A673 (cell line): ENCODE data around the gene HAGH. TPM values are rescaled to one million over a fixed set of nuclear protein-coding genes. Genes with fewer than 3 reads are reported as not detected.

Experiments used
- BruUV-seq: library from RNA; stranded (reverse); fragments of 400-500 nt; replicated peaks from 2 replicates; lab custom pipeline; 2021; lab: Mats Ljungman, UMichigan
- CTCF ChIA-PET: fragments of 300-600 bp; sonication (Branson Sonifier 250); formaldehyde crosslinking; loops from one replicate; lab custom pipeline; 2022; ENCODE audit warnings: antibody characterized with exemption; lab: Charles Lee
- POLR2A ChIA-PET: fragments of 300-600 bp; sonication (Branson Sonifier 250); formaldehyde crosslinking; loops from one replicate; lab custom pipeline; 2022; ENCODE audit warnings: antibody characterized with exemption; ENCODE audit not compliant: low non-redundant PET; lab: Charles Lee
- DNase-seq: peaks from one replicate; pipeline ENCODE4 v3.0.0-alpha.2; 2015; ENCODE audit warnings: low spot score
- H3K27ac ChIP-seq: fragments of 200-600 bp; sonication (generic); 2 replicates; pipeline ENCODE4 v1.5.1; 2016; ENCODE audit warnings: mixed run types, low read depth, mild to moderate bottlenecking, mixed read lengths, antibody characterized with exemption, low read length; ENCODE audit not compliant: poor library complexity, severe bottlenecking
- H3K27me3 ChIP-seq: fragments of 200-600 bp; sonication (generic); replicated peaks from 2 replicates; pipeline ENCODE4 v1.6.1; 2017; ENCODE audit warnings: mixed run types, low read depth, mild to moderate bottlenecking, mixed read lengths, antibody characterized with exemption, low read length; ENCODE audit not compliant: insufficient read depth, poor library complexity
- H3K36me3 ChIP-seq: fragments of 200-600 bp; sonication (generic); 2 replicates; pipeline ENCODE4 v1.6.1; 2016; ENCODE audit warnings: mixed run types, mild to moderate bottlenecking, mixed read lengths, antibody characterized with exemption, low read length; ENCODE audit not compliant: insufficient read depth, poor library complexity, severe bottlenecking
- H3K4me1 ChIP-seq: fragments of 200-600 bp; sonication (generic); 2 replicates; pipeline ENCODE4 v1.6.1; 2017; ENCODE audit warnings: mixed run types, mild to moderate bottlenecking, mixed read lengths, antibody characterized with exemption, low read length; ENCODE audit not compliant: insufficient read depth, poor library complexity, severe bottlenecking
- H3K4me3 ChIP-seq: fragments of 200-600 bp; sonication (generic); 2 replicates; pipeline ENCODE4 v1.5.1; 2016; ENCODE audit warnings: low read depth, mixed run types, mild to moderate bottlenecking, mixed read lengths, low read length; ENCODE audit not compliant: poor library complexity, severe bottlenecking
- H3K9me3 ChIP-seq: fragments of 200-600 bp; sonication (generic); 2 replicates; pipeline ENCODE4 v1.6.1; 2016; ENCODE audit warnings: mixed run types, low read depth, mild to moderate bottlenecking, mixed read lengths, antibody characterized with exemption, low read length; ENCODE audit not compliant: poor library complexity, severe bottlenecking
- CTCF ChIP-seq: fragments of 300-800, 200-600 bp; sonication (generic); conservative IDR thresholded peaks from 2 replicates; pipeline ENCODE4 v1.5.1; 2017; ENCODE audit warnings: low read depth, mild to moderate bottlenecking, antibody characterized with exemption, low read length, moderate library complexity, mixed read lengths
- EZH2 ChIP-seq: fragments of 200-600 bp; sonication (generic); IDR thresholded peaks from 2 replicates; pipeline ENCODE4 v1.6.1; 2017; ENCODE audit warnings: borderline replicate concordance, low read depth, mild to moderate bottlenecking, mixed read lengths, antibody characterized with exemption, low read length; ENCODE audit not compliant: poor library complexity, severe bottlenecking
- intact Hi-C: fragments of 100-400 bp; cut with micrococcal nuclease; formaldehyde crosslinking; loops from one replicate; pipeline ENCODE4 v1.10.0; 2022; ENCODE audit not compliant: unreplicated experiment
- total RNA-seq: library from RNA; stranded (reverse); gene quantifications from 2 replicates; pipeline ENCODE4 v1.2.3, GENCODE V29; 2021

HAGH gene
- total RNA-seq, 1 experiment from 2014 or later, result 14.4 TPM

DNA sequence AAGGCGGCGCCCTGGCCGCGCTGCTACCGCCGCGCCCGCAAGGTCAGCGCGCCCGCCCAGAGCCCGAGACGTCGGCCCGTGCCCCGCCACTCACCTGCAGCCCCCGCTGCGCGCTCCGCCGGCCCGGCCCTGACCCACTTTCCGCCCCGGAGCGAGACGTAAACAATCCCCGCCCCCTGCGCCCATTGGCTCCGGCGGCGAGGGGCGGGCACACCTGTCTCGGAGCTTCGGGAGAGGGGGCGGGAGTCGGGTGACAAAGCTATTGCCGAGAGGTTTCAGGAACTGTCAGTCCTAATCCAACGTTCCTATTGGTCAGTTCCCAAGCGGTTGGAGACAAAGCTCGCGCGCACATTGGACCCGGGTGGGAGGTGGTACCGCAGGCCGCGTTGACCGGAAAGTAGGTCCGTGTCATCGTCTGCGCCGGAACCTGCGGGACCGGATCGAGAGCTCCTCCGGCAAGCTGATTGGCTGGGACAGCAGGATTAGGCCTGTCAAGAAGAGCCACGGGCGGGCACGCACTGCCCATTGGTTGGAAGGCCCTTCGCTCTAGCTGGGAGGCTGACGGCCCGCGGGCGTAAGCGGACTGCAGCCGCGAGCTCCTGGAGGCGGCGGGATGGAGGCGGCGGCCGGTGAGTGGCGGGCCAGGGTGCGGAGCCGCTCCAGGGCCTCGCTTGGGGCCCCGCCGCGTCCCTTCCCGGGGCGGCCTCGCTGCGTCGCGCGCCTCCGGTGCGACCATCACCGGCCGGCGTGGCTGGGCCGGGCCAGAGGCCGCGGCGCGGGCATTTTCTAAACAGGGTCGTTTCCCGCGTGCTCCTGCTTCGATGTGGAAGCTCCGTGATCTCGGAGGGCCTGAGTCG is 44.0 kb downstream of the HAGH start, which contains the start of the genes NUBP2 and SPSB3:
NUBP2 (plus strand) TSS at position 553 of the 857 bp plus-strand sequence; CDS start at position 614, 61 bp downstream.
SPSB3 (minus strand) TSS at position 164 of the 857 bp plus-strand sequence. CDS start 1,088 bp downstream, outside the sequence.
- Histone ChIP-seq H3K9me3 (no peaks in the 10 kb centered on the region), H3K4me3 (peak within 1 kb of the TSS; percentile 90), H3K27ac (peak within 1 kb of the TSS; percentile 86), H3K36me3 (peaks cover 5% of the 10 kb centered on the region), H3K27me3 (no peaks in the 10 kb centered on the region), H3K4me1 (no peaks in the 10 kb centered on the region)
- no TSS peak for BruUV-seq
- peak; percentile 100 for DNase-seq
- no peak for TF ChIP-seq EZH2
- no peak for TF ChIP-seq CTCF
- intact Hi-C loops, result no loop called here
- ChIA-PET CTCF (interaction anchor here (0.5 to 1.1 kb wide), 3 partner anchors 10 to 1165 kb away, joined by 3 to 4 read pairs (median 3); partner anchors contain the start of genes EME2, MRPS34 and TBC1D24), POLR2A (interaction anchor here (0.6 to 1.0 kb wide), 4 partner anchors 11 to 81 kb away, joined by 3 to 14 read pairs (median 10); no protein-coding TSS in a partner anchor)

DNA sequence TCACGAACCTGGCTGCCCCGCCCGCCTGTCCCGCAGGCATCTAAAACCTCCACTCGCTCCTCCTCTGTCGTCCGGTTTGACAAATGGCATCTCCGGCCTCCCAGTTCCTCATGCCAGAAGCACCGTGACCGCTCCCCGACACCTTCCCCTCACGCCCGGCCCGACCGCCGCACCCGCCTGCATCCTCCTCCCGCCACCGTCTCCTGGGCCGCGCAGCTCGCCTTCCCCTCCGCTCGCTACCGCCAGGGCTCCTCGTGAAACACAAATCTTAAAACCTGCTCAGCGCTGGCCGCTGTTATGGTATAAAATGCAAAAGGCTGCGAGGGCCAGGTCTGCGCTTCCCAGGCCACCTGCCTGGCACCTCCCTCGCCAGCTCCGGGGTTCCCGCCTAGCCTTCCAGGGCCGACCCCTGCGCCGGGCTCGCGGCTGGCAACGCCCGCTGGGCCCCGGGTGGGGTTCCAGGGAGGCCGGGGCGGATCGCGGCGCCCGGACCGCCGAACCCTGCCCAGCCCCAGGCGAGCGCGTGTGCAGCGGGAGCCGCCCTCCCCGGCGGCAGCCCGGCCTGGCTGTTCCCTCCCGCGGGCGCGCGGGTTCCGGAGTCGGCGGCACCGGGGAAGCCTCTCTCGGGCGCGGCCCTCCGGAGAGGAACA is 44.7 kb downstream of the HAGH start:
- Histone ChIP-seq H3K27ac (peak overlapping the region; percentile 75), H3K4me3 (peak overlapping the region; percentile 90), H3K9me3 (no peaks in the 10 kb centered on the region), H3K27me3 (no peaks in the 10 kb centered on the region), H3K4me1 (no peaks in the 10 kb centered on the region), H3K36me3 (peaks cover 12% of the 10 kb centered on the region)
- no TSS peak for BruUV-seq
- peak; percentile 22 for DNase-seq
- ChIA-PET CTCF (interaction anchor here (1.1 kb wide), 1 partner anchor 9 kb away, joined by 3 read pairs; the partner anchor contains the start of genes EME2 and MRPS34), POLR2A (interaction anchor here (1.0 kb wide), 1 partner anchor 16 kb away, joined by 12 read pairs; no protein-coding TSS in a partner anchor)
- TF ChIP-seq CTCF, result 0 out of 2 replicates have a peak, but pooled peaks have one; percentile 11
- no peak for TF ChIP-seq EZH2
- intact Hi-C loops, result no loop called here

DNA sequence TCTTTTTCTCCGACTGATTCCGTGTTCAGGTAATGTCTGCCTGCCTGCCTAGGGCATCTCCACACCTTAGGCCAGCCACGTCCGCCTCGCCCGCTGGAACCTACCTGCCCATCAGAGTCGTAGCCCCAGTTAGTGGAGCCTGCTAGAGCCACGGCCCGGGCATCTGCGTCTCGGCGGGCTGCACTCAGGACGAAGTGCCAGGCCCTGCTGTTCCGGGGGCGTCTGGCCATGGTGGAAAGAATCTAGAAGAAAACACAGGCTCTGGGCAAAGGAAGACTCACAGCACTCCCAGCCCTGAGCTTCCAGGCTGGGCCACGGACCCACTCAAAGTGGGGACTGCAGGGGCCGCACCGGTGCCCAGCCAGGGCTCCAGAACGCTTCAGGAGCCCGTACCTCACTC is 45.4 kb downstream of the HAGH start:
- no peaks in the 10 kb centered on the region for H3K4me1 ChIP-seq
- TF ChIP-seq EZH2, result no peak
- TF ChIP-seq CTCF, result no peak
- DNase-seq, result no peak
- H3K9me3 ChIP-seq, result no peaks in the 10 kb centered on the region
- CTCF ChIA-PET, result no interaction called here
- POLR2A ChIA-PET, result no interaction called here
- H3K36me3 ChIP-seq, result peaks cover 14% of the 10 kb centered on the region
- intact Hi-C loops, result no loop called here
- H3K4me3 ChIP-seq, result peak overlapping the region; percentile 90
- H3K27ac ChIP-seq, result peak overlapping the region; percentile 75
- BruUV-seq, result no TSS peak
- no peaks in the 10 kb centered on the region for H3K27me3 ChIP-seq
